CD4-positive, alpha-beta T cell (primary cell): Measurements from ENCODE around the gene DHDH. TPM values are rescaled to one million over a fixed set of nuclear protein-coding genes. Genes with fewer than 3 reads are reported as not detected.

ENCODE experiments used
- ATAC-seq: fragments of 200-7000 bp; cut with Tn5 transposase; one replicate; pipeline ENCODE4 v1.10.0; 2022; ENCODE audit warnings: mild to moderate bottlenecking; ENCODE audit not compliant: poor library complexity
- CTCF ChIA-PET: fragments of 350-600 bp; sonication (Branson Sonifier 250); formaldehyde crosslinking; loops from one replicate; lab custom pipeline; 2021; ENCODE audit warnings: antibody characterized with exemption, inconsistent platforms; lab: Charles Lee
- POLR2A ChIA-PET: fragments of 350-600 bp; sonication (Branson Sonifier 250); formaldehyde crosslinking; loops from one replicate; lab custom pipeline; 2021; ENCODE audit warnings: antibody characterized with exemption, inconsistent platforms; lab: Charles Lee
- DNase-seq, 14 experiments: peaks; one replicate each; pipeline ENCODE4 v3.0.0-alpha.2; 2013 to 2020; ENCODE audit warnings: mixed read lengths in 2 of 14
- H3K27ac ChIP-seq, 2 donors: one replicate each; pipeline versions ENCODE4 v1.5.1 to v1.7.0; 2013; ENCODE audit warnings: low read length in 2 of 2, low read depth in 1 of 2, mild to moderate bottlenecking in 1 of 2
- H3K27me3 ChIP-seq, 2 experiments: 1 replicate in 1 of 2; 2 replicates in 1 of 2; pipeline versions ENCODE4 v1.6.1 to v1.7.0; 2013; ENCODE audit warnings: low read length in 2 of 2, control low read depth in 1 of 2, mild to moderate bottlenecking in 1 of 2, moderate library complexity in 1 of 2; ENCODE audit not compliant: insufficient read depth in 2 of 2, control insufficient read depth in 1 of 2
- H3K36me3 ChIP-seq: one replicate; pipeline ENCODE4 v1.6.1; 2013; ENCODE audit warnings: low read length, control low read depth; ENCODE audit not compliant: insufficient read depth
- H3K4me1 ChIP-seq: one replicate; pipeline ENCODE4 v1.6.1; 2013; ENCODE audit warnings: low read length, control low read depth; ENCODE audit not compliant: insufficient read depth
- H3K4me3 ChIP-seq: one replicate; pipeline ENCODE4 v1.5.1; 2013; ENCODE audit warnings: mild to moderate bottlenecking, low read length, moderate library complexity
- H3K9me3 ChIP-seq, 2 experiments: 1 replicate in 1 of 2; 2 replicates in 1 of 2; pipeline versions ENCODE4 v1.6.1 to v1.7.0; 2013; ENCODE audit warnings: low read length in 2 of 2, mild to moderate bottlenecking in 2 of 2, control low read depth in 1 of 2, moderate library complexity in 1 of 2; ENCODE audit not compliant: control insufficient read depth in 1 of 2, insufficient read depth in 1 of 2
- H3K27ac Mint-ChIP-seq: one replicate; pipeline ENCODE4 v1.8.0; 2020; ENCODE audit warnings: mixed read lengths
- H3K27me3 Mint-ChIP-seq: one replicate; pipeline ENCODE4 v1.8.0; 2021; ENCODE audit warnings: mixed read lengths
- H3K36me3 Mint-ChIP-seq: one replicate; pipeline ENCODE4 v1.8.0; 2021; ENCODE audit warnings: low read depth, mixed read lengths
- H3K4me1 Mint-ChIP-seq: one replicate; pipeline ENCODE4 v1.8.0; 2021; ENCODE audit warnings: low read depth, mixed read lengths
- H3K4me3 Mint-ChIP-seq: one replicate; pipeline ENCODE4 v1.8.0; 2020; ENCODE audit warnings: mild to moderate bottlenecking, mixed read lengths
- H3K9me3 Mint-ChIP-seq: one replicate; pipeline ENCODE4 v1.8.0; 2020; ENCODE audit warnings: mixed read lengths
- CTCF ChIP-seq: fragments of 200-600 bp; IDR thresholded peaks from one replicate; pipeline ENCODE4 v1.8.0; 2022; ENCODE audit warnings: antibody characterized with exemption, mild to moderate bottlenecking
- intact Hi-C, 2 experiments: fragments of 100-400 bp; cut with DNase I in 1 of 2; cut with micrococcal nuclease in 1 of 2; formaldehyde crosslinking; loops; one replicate each; pipeline versions ENCODE4 v1.15.1 to v1.9.0; 2023 to 2025; cut with DNase I, micrococcal nuclease
- total RNA-seq, 174 experiments: library from RNA in 2 of 174; stranded (reverse) in 2 of 174; gene quantifications; one replicate each; pipeline ENCODE4 v1.2.3 and lab custom pipeline; 2021 to 2026

Gene DHDH
- total RNA-seq, 2 experiments from 2014 or later = 1.1 to 1.8 TPM

GRCh38 chr19:48988860-48989259 lies 55.4 kb downstream of the DHDH start:
- Mint-ChIP-seq H3K27me3 (no peaks in the 10 kb centered on the region), H3K27ac (no peak overlapping the region), H3K36me3 (peaks cover 53% of the 10 kb centered on the region), H3K4me3 (no peak overlapping the region), H3K4me1 (peaks cover 22% of the 10 kb centered on the region), H3K9me3 (no peaks in the 10 kb centered on the region)
- ATAC-seq = no peak
- H3K4me1 ChIP-seq = peaks cover 27% of the 10 kb centered on the region
- H3K27ac ChIP-seq = no peak overlapping the region
- no peak for DNase-seq
- no peaks in the 10 kb centered on the region for H3K27me3 ChIP-seq
- ChIA-PET CTCF (no interaction called here), POLR2A (interaction anchor here (0.5 kb wide), 1 partner anchor 941 kb away, joined by 3 read pairs; the partner anchor contains the start of gene NUP62)
- no peak for TF ChIP-seq CTCF
- intact Hi-C loops = no loop called here
- peaks cover 25% of the 10 kb centered on the region for H3K36me3 ChIP-seq
- H3K9me3 ChIP-seq = no peaks in the 10 kb centered on the region
- no peak overlapping the region for H3K4me3 ChIP-seq

- H3K4me3 Mint-ChIP-seq = peak overlapping the region; percentile 18
- no peaks in the 10 kb centered on the region for H3K9me3 Mint-ChIP-seq
- TF ChIP-seq CTCF = no peak
- H3K9me3 ChIP-seq = no peaks in the 10 kb centered on the region
- ChIA-PET CTCF (no interaction called here), POLR2A (no interaction called here)
- H3K4me1 Mint-ChIP-seq = peaks cover 29% of the 10 kb centered on the region
- no peaks in the 10 kb centered on the region for H3K27me3 Mint-ChIP-seq
- no peak overlapping the region for H3K27ac ChIP-seq
- H3K36me3 ChIP-seq = peaks cover 22% of the 10 kb centered on the region
- ATAC-seq (no peak), DNase-seq (no peak)
- peaks cover 52% of the 10 kb centered on the region for H3K36me3 Mint-ChIP-seq
- no peak overlapping the region for H3K4me3 ChIP-seq
- peaks cover 36% of the 10 kb centered on the region for H3K4me1 ChIP-seq
- H3K27me3 ChIP-seq = no peaks in the 10 kb centered on the region
- intact Hi-C loops = loop anchor here (5.0 to 10.0 kb wide), 6 partner anchors 138 to 625 kb away; partner anchors contain the start of genes IZUMO1 (in 1 of the 2), SLC17A7 (in 1 of the 2), SYNGR4 (in 1 of the 2) and TMEM143 (in 1 of the 2)
- H3K27ac Mint-ChIP-seq = no peak overlapping the region
Observed at GRCh38 chr19:48989701-48990291, 56.3 kb downstream of the DHDH start.

GRCh38 chr19:48990400-48990799 lies 56.9 kb downstream of the DHDH start:
- peaks cover 35% of the 10 kb centered on the region for H3K4me1 Mint-ChIP-seq
- TF ChIP-seq CTCF = no peak
- DNase-seq = no peak
- no peaks in the 10 kb centered on the region for H3K27me3 Mint-ChIP-seq
- intact Hi-C loops = loop anchor here (5.0 to 10.0 kb wide), 6 partner anchors 137 to 626 kb away; partner anchors contain the start of genes IZUMO1 (in 1 of the 2), SLC17A7 (in 1 of the 2), SYNGR4 (in 1 of the 2) and TMEM143 (in 1 of the 2)
- Histone ChIP-seq H3K27ac (no peak overlapping the region), H3K4me1 (peaks cover 41% of the 10 kb centered on the region), H3K27me3 (no peaks in the 10 kb centered on the region), H3K36me3 (peaks cover 16% of the 10 kb centered on the region), H3K4me3 (no peak overlapping the region), H3K9me3 (no peaks in the 10 kb centered on the region)
- H3K27ac Mint-ChIP-seq = no peak overlapping the region
- H3K4me3 Mint-ChIP-seq = peak overlapping the region; percentile 18
- POLR2A ChIA-PET = no interaction called here
- H3K9me3 Mint-ChIP-seq = no peaks in the 10 kb centered on the region
- CTCF ChIA-PET = no interaction called here
- ATAC-seq = no peak
- peaks cover 48% of the 10 kb centered on the region for H3K36me3 Mint-ChIP-seq
